Measurements from ENCODE around the gene SNAI1. TPM values are rescaled to one million over a fixed set of nuclear protein-coding genes. Genes with fewer than 3 reads are reported as not detected.

SNAI1 gene
- total RNA-seq, 1 donor from 2014 or later: 9.7 TPM

GRCh38 chr20:50029083-50029696, 46.4 kb downstream of the SNAI1 start:
- Mint-ChIP-seq H3K27me3 (ENCODE audit: low read depth) (no peaks in the 10 kb centered on the region), H3K9me3 (no peaks in the 10 kb centered on the region), H3K27ac (no peak overlapping the region), H3K4me1 (peaks cover 12% of the 10 kb centered on the region), H3K4me3 (no peak overlapping the region), H3K36me3 (no peaks in the 10 kb centered on the region)
- no peak for DNase-seq (ENCODE audit: low spot score in 2 of 2, unreplicated experiment in 2 of 2)
- no peak for TF ChIP-seq CTCF (IDR thresholded peaks at IDR 0.05; ENCODE audit: unreplicated experiment)

DNA sequence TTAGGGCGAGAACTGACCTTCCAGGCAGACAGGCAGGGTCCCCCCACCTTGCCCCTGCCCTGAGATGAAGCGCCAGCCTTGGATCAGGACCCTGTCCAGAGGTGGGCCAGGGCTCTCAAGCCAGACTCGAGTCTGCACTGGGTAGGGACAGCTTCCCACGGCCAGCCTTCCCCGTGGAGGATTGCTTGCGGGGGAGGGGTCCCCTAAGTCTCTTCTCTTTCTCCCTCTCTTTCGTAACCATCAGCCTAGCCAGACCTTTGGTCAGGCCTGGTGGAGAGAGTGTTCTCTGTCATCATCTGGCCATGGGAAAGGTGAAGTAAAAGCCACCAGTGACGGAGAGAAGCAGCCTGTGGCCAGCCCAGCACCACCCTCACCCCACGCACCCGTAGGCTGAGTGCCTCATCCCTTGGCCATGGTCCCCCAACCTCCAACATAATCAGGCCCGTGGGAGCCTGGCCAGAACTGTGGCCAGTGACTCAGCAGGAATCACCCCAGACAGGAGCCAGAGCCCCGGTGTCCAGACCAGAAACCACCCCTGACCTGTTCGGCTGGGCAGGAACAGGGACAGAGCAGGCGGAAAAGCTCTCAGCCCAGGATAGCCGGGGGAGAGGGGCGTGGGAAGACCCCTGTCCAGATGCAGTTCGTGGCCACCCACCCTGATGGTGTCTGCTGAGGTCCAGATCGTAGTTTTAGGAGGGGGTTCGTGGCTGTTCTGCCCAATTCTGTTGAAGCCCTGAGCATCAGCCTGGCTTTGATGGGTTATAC, 47.1 kb downstream of the SNAI1 start:
- no peak for DNase-seq (ENCODE audit: low spot score in 2 of 2, unreplicated experiment in 2 of 2)
- no peak overlapping the region for H3K4me3 Mint-ChIP-seq
- no peaks in the 10 kb centered on the region for H3K27me3 Mint-ChIP-seq (ENCODE audit: low read depth)
- peaks cover 12% of the 10 kb centered on the region for H3K4me1 Mint-ChIP-seq
- no peak overlapping the region for H3K27ac Mint-ChIP-seq
- H3K9me3 Mint-ChIP-seq: no peaks in the 10 kb centered on the region
- TF ChIP-seq CTCF (IDR thresholded peaks at IDR 0.05; ENCODE audit: unreplicated experiment): no peak
- no peaks in the 10 kb centered on the region for H3K36me3 Mint-ChIP-seq

GRCh38 chr20:50032955-50033666, 50.3 kb downstream of the SNAI1 start:
- no peak for DNase-seq (ENCODE audit: low spot score in 2 of 2, unreplicated experiment in 2 of 2)
- no peak for TF ChIP-seq CTCF (IDR thresholded peaks at IDR 0.05; ENCODE audit: unreplicated experiment)
- H3K9me3 Mint-ChIP-seq: no peaks in the 10 kb centered on the region
- peaks cover 8% of the 10 kb centered on the region for H3K4me1 Mint-ChIP-seq
- H3K4me3 Mint-ChIP-seq: no peak overlapping the region
- no peaks in the 10 kb centered on the region for H3K36me3 Mint-ChIP-seq
- H3K27ac Mint-ChIP-seq: no peak overlapping the region
- no peaks in the 10 kb centered on the region for H3K27me3 Mint-ChIP-seq (ENCODE audit: low read depth)

GRCh38 chr20:50034567-50035180, 51.9 kb downstream of the SNAI1 start:
- no peak overlapping the region for H3K4me3 Mint-ChIP-seq
- peaks cover 10% of the 10 kb centered on the region for H3K4me1 Mint-ChIP-seq
- H3K9me3 Mint-ChIP-seq: no peaks in the 10 kb centered on the region
- no peaks in the 10 kb centered on the region for H3K27me3 Mint-ChIP-seq (ENCODE audit: low read depth)
- H3K36me3 Mint-ChIP-seq: no peaks in the 10 kb centered on the region
- no peak overlapping the region for H3K27ac Mint-ChIP-seq
- TF ChIP-seq CTCF (IDR thresholded peaks at IDR 0.05; ENCODE audit: unreplicated experiment): no peak
- no peak for DNase-seq (ENCODE audit: low spot score in 2 of 2, unreplicated experiment in 2 of 2)

- Mint-ChIP-seq H3K4me1 (peaks cover 9% of the 10 kb centered on the region), H3K27me3 (ENCODE audit: low read depth) (no peaks in the 10 kb centered on the region), H3K36me3 (no peaks in the 10 kb centered on the region), H3K9me3 (no peaks in the 10 kb centered on the region), H3K27ac (no peak overlapping the region), H3K4me3 (no peak overlapping the region)
- DNase-seq (ENCODE audit: low spot score in 2 of 2, unreplicated experiment in 2 of 2): no peak
- no peak for TF ChIP-seq CTCF (IDR thresholded peaks at IDR 0.05; ENCODE audit: unreplicated experiment)
These were observed 53.9 kb downstream of the SNAI1 start for GRCh38 chr20:50036703-50037102.
